ENCODE results near the gene ALG9. TPM values are rescaled to one million over a fixed set of nuclear protein-coding genes. Genes with fewer than 3 reads are reported as not detected.

ALG9 gene
- total RNA-seq, 2 donors from 2014 or later, result 25.3 to 26.6 TPM

DNA sequence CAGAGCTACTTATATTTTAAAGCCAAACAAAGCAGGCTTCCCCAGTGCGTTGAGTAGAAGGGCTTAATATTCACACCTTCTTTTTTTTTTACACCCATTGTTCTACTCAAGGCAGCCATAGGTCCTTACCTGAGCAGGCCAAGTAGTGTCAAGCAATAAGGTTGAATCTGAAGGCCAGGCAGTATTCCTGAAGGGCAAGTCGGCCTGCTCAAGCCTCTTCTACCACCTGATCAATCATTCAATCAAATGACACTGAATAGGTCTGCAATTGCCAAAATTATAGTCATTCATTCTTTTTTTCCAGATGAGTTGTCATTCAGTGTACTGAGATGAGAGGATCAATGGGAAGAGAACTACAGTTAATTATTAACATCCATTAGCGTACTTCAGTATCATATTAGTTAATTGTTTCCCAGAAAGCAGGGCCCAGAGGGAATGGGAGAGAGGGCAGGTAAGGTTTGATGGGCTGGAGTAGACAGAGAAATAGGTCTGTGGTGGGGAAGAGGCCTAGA lies 93.3 kb downstream of the ALG9 start:
- H3K4me3 ChIP-seq (ENCODE audit: low read length), result no peak overlapping the region
- H3K27ac ChIP-seq (ENCODE audit: low read depth, low read length), result no peak overlapping the region
- Mint-ChIP-seq H3K27ac (peak overlapping the region; percentile 62), H3K4me3 (no peak overlapping the region), H3K36me3 (ENCODE audit: low read depth) (no peaks in the 10 kb centered on the region), H3K9me3 (no peaks in the 10 kb centered on the region), H3K27me3 (ENCODE audit: insufficient read depth) (no peaks in the 10 kb centered on the region), H3K4me1 (peaks cover 31% of the 10 kb centered on the region)
- 68 to 70% methylated on average over 2 to 3 of the region's 3 CpGs for WGBS, 2 experiments (ENCODE audit: insufficient coverage in 1 of 2, insufficient read length in 1 of 2)
- DNase-seq, result no peak
- no peak for TF ChIP-seq CTCF (conservative IDR thresholded peaks at IDR 0.05)
- no peak overlapping the region for H3K9ac ChIP-seq (ENCODE audit: extremely low read depth, low read length, poor library complexity, severe bottlenecking)
- H3K4me1 ChIP-seq (ENCODE audit: control insufficient read depth, insufficient read depth, low read length), result peaks cover 7% of the 10 kb centered on the region
- no peaks in the 10 kb centered on the region for H3K36me3 ChIP-seq (ENCODE audit: control insufficient read depth, insufficient read depth, low read length)
- no peaks in the 10 kb centered on the region for H3K9me3 ChIP-seq (ENCODE audit: control insufficient read depth, low read length)
- no peaks in the 10 kb centered on the region for H3K27me3 ChIP-seq (ENCODE audit: control insufficient read depth, insufficient read depth, low read length, poor library complexity, severe bottlenecking)

DNA sequence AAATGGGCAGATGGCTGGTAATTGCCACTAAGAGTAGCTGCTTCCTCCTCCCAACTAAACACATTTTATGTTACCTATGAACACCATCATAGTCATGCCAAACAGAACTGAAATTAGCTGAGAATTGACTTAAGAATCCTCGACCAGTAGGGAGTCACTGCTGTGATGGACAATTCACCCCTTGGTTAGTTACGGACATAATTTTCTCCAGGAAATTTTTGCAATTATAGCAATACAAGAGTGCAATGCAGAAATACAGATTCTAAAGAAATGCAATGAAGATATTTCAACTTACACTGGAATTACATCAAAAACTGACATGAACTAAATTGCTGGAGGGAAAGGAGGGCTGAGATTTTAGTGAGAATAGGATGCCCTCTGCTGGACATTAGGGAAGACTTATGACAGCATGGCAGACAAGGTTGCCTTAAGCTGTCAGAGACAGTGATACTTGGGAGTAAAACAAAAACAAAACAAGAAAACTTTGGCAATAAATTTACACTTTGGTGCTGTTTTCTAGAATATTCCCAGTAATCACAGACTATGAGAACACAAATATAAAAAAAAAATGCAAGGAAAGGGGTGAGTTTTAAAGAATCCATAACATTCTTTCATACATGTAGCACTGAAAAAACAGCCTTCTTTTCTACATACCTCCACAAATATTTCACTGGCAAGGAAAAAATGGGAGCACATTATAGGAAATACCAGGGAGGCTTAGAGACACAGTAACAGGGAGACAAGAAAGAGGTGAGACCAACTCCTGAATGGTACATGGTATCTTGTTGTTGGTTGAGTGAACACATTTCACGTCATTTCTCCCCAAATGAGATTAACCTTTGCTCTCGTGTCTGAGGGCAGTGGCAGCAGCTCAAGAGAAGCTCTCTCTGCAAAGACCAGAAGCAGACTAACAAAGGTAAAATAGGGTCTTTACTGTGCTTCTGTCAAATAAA lies 94.0 kb downstream of the ALG9 start:
- no peaks in the 10 kb centered on the region for H3K36me3 Mint-ChIP-seq (ENCODE audit: low read depth)
- H3K4me3 Mint-ChIP-seq, result no peak overlapping the region
- Histone ChIP-seq H3K36me3 (ENCODE audit: control insufficient read depth, insufficient read depth, low read length) (no peaks in the 10 kb centered on the region), H3K27ac (ENCODE audit: low read depth, low read length) (no peak overlapping the region), H3K27me3 (ENCODE audit: control insufficient read depth, insufficient read depth, low read length, poor library complexity, severe bottlenecking) (no peaks in the 10 kb centered on the region), H3K4me3 (ENCODE audit: low read length) (peak overlapping the region; percentile 38), H3K9me3 (ENCODE audit: control insufficient read depth, low read length) (no peaks in the 10 kb centered on the region), H3K9ac (ENCODE audit: extremely low read depth, low read length, poor library complexity, severe bottlenecking) (peak overlapping the region; percentile 12), H3K4me1 (ENCODE audit: control insufficient read depth, insufficient read depth, low read length) (peaks cover 7% of the 10 kb centered on the region)
- peak overlapping the region; percentile 62 for H3K27ac Mint-ChIP-seq
- DNase-seq, result no peak
- WGBS, 2 experiments (ENCODE audit: insufficient coverage in 1 of 2, insufficient read length in 1 of 2), result 71 to 89% methylated on average over 3 to 4 of the region's 4 CpGs
- no peaks in the 10 kb centered on the region for H3K9me3 Mint-ChIP-seq
- peaks cover 24% of the 10 kb centered on the region for H3K4me1 Mint-ChIP-seq
- no peaks in the 10 kb centered on the region for H3K27me3 Mint-ChIP-seq (ENCODE audit: insufficient read depth)
- TF ChIP-seq CTCF (conservative IDR thresholded peaks at IDR 0.05), result peak; percentile 89

GRCh38 chr11:111776398-111777093 lies 94.8 kb downstream of the ALG9 start:
- H3K27me3 ChIP-seq (ENCODE audit: control insufficient read depth, insufficient read depth, low read length, poor library complexity, severe bottlenecking), result no peaks in the 10 kb centered on the region
- Mint-ChIP-seq H3K9me3 (no peaks in the 10 kb centered on the region), H3K27me3 (ENCODE audit: insufficient read depth) (no peaks in the 10 kb centered on the region), H3K36me3 (ENCODE audit: low read depth) (no peaks in the 10 kb centered on the region), H3K27ac (no peak overlapping the region), H3K4me1 (peaks cover 19% of the 10 kb centered on the region), H3K4me3 (no peak overlapping the region)
- TF ChIP-seq CTCF (conservative IDR thresholded peaks at IDR 0.05), result no peak
- 85 to 96% methylated on average over 4 to 6 of the region's 6 CpGs for WGBS, 2 experiments (ENCODE audit: insufficient coverage in 1 of 2, insufficient read length in 1 of 2)
- H3K9ac ChIP-seq (ENCODE audit: extremely low read depth, low read length, poor library complexity, severe bottlenecking), result no peak overlapping the region
- no peak for DNase-seq
- no peaks in the 10 kb centered on the region for H3K9me3 ChIP-seq (ENCODE audit: control insufficient read depth, low read length)
- peaks cover 7% of the 10 kb centered on the region for H3K4me1 ChIP-seq (ENCODE audit: control insufficient read depth, insufficient read depth, low read length)
- no peak overlapping the region for H3K27ac ChIP-seq (ENCODE audit: low read depth, low read length)
- H3K4me3 ChIP-seq (ENCODE audit: low read length), result no peak overlapping the region
- no peaks in the 10 kb centered on the region for H3K36me3 ChIP-seq (ENCODE audit: control insufficient read depth, insufficient read depth, low read length)
